Skeletal muscle satellite cell (primary cell): ENCODE data around the gene M1AP.
A peak's percentile ranks its signal among the peaks of the same experiment; 100 is the strongest.

ENCODE experiments used
- H3K27me3 ChIP-seq: 2 replicates; pipeline ENCODE4 v1.7.0; 2013; ENCODE audit warnings: low read length; ENCODE audit not compliant: control insufficient read depth, insufficient read depth
- H3K36me3 ChIP-seq: 2 replicates; pipeline ENCODE4 v1.7.0; 2013; ENCODE audit warnings: mild to moderate bottlenecking, control low read depth, low read length; ENCODE audit not compliant: insufficient read depth
- H3K4me1 ChIP-seq: 2 replicates; pipeline ENCODE4 v1.7.0; 2013; ENCODE audit warnings: low read length; ENCODE audit not compliant: control insufficient read depth, insufficient read depth
- H3K4me2 ChIP-seq: 2 replicates; pipeline ENCODE4 v1.7.0; 2013; ENCODE audit warnings: mild to moderate bottlenecking, low read length
- H3K4me3 ChIP-seq: 2 replicates; pipeline ENCODE4 v1.7.0; 2013; ENCODE audit warnings: low read length
- H3K9ac ChIP-seq: 2 replicates; pipeline ENCODE4 v1.7.0; 2013; ENCODE audit warnings: mild to moderate bottlenecking, low read depth, low read length, moderate library complexity
- H3K9me3 ChIP-seq: replicated peaks from 2 replicates; pipeline ENCODE4 v1.7.0; 2013; ENCODE audit warnings: mild to moderate bottlenecking, control low read depth, low read length

M1AP gene

GRCh38 chr2:74588664-74589063 lies 59.5 kb downstream of the M1AP start:
- Histone ChIP-seq H3K27me3 (peaks cover 30% of the 10 kb centered on the region), H3K4me2 (no peak overlapping the region), H3K36me3 (no peaks in the 10 kb centered on the region), H3K9me3 (no peaks in the 10 kb centered on the region), H3K4me3 (no peak overlapping the region), H3K4me1 (peaks cover 13% of the 10 kb centered on the region), H3K9ac (no peak overlapping the region)

- no peaks in the 10 kb centered on the region for H3K36me3 ChIP-seq
- no peak overlapping the region for H3K4me3 ChIP-seq
- H3K9ac ChIP-seq = no peak overlapping the region
- peaks cover 25% of the 10 kb centered on the region for H3K27me3 ChIP-seq
- no peak overlapping the region for H3K4me2 ChIP-seq
- H3K4me1 ChIP-seq = peaks cover 21% of the 10 kb centered on the region
- H3K9me3 ChIP-seq = no peaks in the 10 kb centered on the region
These were observed 60.4 kb downstream of the M1AP start for GRCh38 chr2:74587664-74588277.

- Histone ChIP-seq H3K4me3 (no peak overlapping the region), H3K9me3 (no peaks in the 10 kb centered on the region), H3K4me1 (peaks cover 21% of the 10 kb centered on the region), H3K36me3 (no peaks in the 10 kb centered on the region), H3K27me3 (peaks cover 13% of the 10 kb centered on the region), H3K9ac (no peak overlapping the region), H3K4me2 (no peak overlapping the region)
These were observed 62.5 kb downstream of the M1AP start for GRCh38 chr2:74585406-74586185.

DNA sequence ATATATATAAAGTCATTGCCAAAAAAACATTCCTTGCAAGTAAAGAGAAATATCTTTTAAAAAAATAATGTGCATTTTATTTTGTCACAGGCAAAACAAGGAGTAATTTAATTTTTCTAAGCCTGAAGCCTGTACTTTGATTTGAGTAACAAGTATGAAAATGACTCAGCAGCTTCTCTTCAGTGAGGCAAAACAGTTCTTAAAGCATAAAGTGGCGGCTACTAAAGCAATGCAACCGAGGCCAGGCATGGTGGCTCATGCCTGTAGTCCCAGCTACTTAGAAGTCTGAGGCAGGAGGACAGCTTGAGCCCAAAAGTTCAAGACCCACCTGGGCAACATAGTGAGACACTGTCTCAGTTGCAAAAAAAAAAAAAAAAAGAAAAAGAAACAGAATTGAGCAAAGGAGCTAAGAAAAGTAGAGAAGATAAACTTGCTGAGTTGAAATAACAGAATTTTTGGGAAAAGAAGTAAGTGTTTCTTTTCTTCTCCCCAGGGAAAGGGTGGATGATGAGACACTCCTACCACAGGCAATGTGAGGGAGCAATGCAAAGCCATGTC lies 64.0 kb downstream of the M1AP start:
- peak overlapping the region; percentile 35 for H3K9ac ChIP-seq
- H3K4me3 ChIP-seq = no peak overlapping the region

GRCh38 chr2:74583504-74583903 lies 64.6 kb downstream of the M1AP start:
- no peaks in the 10 kb centered on the region for H3K36me3 ChIP-seq

More for the DNA sequence above, 64.0 kb downstream of the M1AP start:
- Histone ChIP-seq H3K4me1 (peaks cover 21% of the 10 kb centered on the region), H3K4me2 (peak overlapping the region; percentile 14), H3K27me3 (peaks cover under 1% of the 10 kb centered on the region), H3K9me3 (no peaks in the 10 kb centered on the region), H3K36me3 (no peaks in the 10 kb centered on the region)

GRCh38 chr2:74582184-74582583 lies 65.9 kb downstream of the M1AP start:
- Histone ChIP-seq H3K4me1 (peaks cover 30% of the 10 kb centered on the region), H3K36me3 (no peaks in the 10 kb centered on the region), H3K9ac (no peak overlapping the region), H3K4me3 (no peak overlapping the region), H3K9me3 (no peaks in the 10 kb centered on the region), H3K27me3 (no peaks in the 10 kb centered on the region), H3K4me2 (no peak overlapping the region)

More at GRCh38 chr2:74583504-74583903, 64.6 kb downstream of the M1AP start:
- H3K9ac ChIP-seq = peak overlapping the region; percentile 21
- peak overlapping the region; percentile 39 for H3K4me2 ChIP-seq
- H3K4me1 ChIP-seq = peaks cover 21% of the 10 kb centered on the region
- no peaks in the 10 kb centered on the region for H3K9me3 ChIP-seq
- H3K4me3 ChIP-seq = no peak overlapping the region
- H3K27me3 ChIP-seq = no peaks in the 10 kb centered on the region

DNA sequence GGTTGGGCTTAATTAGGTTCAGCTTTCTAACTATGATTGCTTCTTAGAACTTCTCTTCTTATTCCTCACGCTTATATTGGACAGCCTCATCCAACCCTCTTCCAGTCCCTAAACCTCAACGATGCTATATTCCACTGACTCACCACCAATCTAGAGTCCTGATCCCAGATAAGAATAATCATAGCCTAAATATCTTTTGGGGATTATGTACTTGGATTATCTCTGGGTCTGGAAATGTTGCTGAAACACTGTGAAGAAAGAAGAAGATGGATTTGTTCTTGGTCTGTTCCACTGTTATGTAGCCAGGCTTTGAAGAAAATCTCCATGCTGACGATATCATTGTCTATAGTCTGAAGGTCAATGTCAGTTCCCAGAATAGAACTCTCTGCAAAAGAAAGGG lies 66.7 kb downstream of the M1AP start:
- Histone ChIP-seq H3K36me3 (no peaks in the 10 kb centered on the region), H3K27me3 (no peaks in the 10 kb centered on the region), H3K4me3 (no peak overlapping the region), H3K9me3 (no peaks in the 10 kb centered on the region), H3K4me2 (no peak overlapping the region), H3K4me1 (peaks cover 37% of the 10 kb centered on the region), H3K9ac (no peak overlapping the region)

DNA sequence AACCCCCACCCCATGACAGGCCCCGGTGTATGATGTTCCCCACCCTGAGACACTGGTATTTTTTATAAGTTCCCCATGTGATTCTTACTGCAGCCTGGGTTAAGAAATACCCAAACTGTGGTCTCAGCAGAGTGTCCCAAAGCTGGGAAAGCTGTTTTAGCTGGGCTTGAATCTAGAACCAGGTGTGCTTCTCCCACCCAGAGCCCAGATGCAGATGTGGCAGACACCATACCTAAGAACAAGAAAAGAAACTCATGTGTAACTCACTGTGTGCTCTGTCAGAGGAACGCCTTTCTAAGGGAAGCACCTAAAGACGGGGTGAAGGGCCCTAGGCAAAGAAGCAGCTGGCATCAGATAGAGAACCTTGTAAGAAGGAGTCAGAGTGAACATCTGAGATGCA lies 69.7 kb downstream of the M1AP start:
- Histone ChIP-seq H3K9me3 (no peaks in the 10 kb centered on the region), H3K9ac (no peak overlapping the region), H3K4me2 (no peak overlapping the region), H3K36me3 (no peaks in the 10 kb centered on the region), H3K4me3 (no peak overlapping the region), H3K4me1 (peaks cover 52% of the 10 kb centered on the region), H3K27me3 (no peaks in the 10 kb centered on the region)

GRCh38 chr2:74577448-74577847 lies 70.7 kb downstream of the M1AP start:
- H3K4me2 ChIP-seq = peak overlapping the region; percentile 12
- no peak overlapping the region for H3K9ac ChIP-seq
- no peak overlapping the region for H3K4me3 ChIP-seq
- H3K27me3 ChIP-seq = no peaks in the 10 kb centered on the region
- H3K9me3 ChIP-seq = no peaks in the 10 kb centered on the region
- H3K36me3 ChIP-seq = no peaks in the 10 kb centered on the region
- H3K4me1 ChIP-seq = peaks cover 50% of the 10 kb centered on the region

DNA sequence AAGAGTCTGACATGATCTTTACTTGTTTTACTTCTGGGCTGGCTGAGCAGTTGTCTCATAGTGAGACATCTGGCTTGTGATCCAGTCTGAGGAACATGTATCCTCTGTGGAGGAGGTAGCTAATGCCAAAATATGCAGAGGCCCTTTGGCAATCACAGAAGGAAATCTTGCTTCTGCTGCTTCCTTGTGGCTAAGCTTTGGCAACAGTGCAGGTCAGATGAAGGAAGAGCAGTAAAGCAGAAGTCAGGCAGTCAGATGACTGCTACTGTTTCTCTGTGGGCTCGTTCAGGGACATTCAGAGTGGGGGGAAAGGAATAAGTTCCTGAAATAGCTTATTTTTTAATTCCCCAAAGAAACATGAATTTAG lies 71.3 kb downstream of the M1AP start:
- Histone ChIP-seq H3K4me1 (peaks cover 50% of the 10 kb centered on the region), H3K9me3 (no peaks in the 10 kb centered on the region), H3K4me3 (no peak overlapping the region)

DNA sequence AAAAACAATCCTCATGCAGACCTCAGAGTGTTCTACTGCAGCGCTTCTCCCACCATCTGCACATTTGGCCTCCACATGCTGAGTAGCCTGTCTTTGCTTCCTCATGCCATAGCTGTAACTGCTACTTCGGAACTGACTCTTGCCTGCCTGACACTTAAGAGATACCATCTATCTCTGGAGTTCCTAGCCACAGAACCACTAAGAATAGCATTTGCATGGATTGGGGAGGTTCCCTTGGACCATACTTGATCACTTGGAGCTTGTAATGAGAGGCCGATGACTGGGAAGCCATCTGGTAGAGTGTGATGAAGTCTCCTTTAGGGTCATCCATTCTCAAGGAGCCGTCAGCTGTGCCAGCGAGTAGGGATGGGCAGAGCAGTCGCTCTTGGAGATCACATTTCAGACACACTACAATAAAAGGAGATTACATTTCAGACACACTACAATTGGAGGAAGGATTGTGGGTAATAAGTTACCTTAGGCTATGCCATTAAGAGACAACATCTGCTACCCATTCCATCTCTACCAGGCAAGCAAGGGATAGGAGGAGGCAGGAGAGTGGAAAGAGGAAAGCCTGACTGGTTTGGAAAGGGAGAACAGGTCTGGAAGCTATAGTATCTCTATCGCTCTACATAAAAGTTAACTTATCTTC lies 71.8 kb downstream of the M1AP start:
- peak overlapping the region; percentile 17 for H3K9ac ChIP-seq
- H3K4me2 ChIP-seq = peak overlapping the region; percentile 6
- H3K36me3 ChIP-seq = no peaks in the 10 kb centered on the region
- peaks cover 50% of the 10 kb centered on the region for H3K4me1 ChIP-seq
- no peaks in the 10 kb centered on the region for H3K27me3 ChIP-seq
- no peaks in the 10 kb centered on the region for H3K9me3 ChIP-seq
- peak overlapping the region; percentile 9 for H3K4me3 ChIP-seq

More for the DNA sequence above, 71.3 kb downstream of the M1AP start:
- no peaks in the 10 kb centered on the region for H3K36me3 ChIP-seq
- H3K9ac ChIP-seq = peak overlapping the region; percentile 38
- no peaks in the 10 kb centered on the region for H3K27me3 ChIP-seq
- peak overlapping the region; percentile 12 for H3K4me2 ChIP-seq
